H1 (cell line): ENCODE measurements around the gene HHIP. TPM values are rescaled to one million over a fixed set of nuclear protein-coding genes. Genes with fewer than 3 reads are reported as not detected.

Source experiments
- CTCF ChIA-PET: fragments of 300-600 bp; sonication (Branson Sonifier 250); formaldehyde crosslinking; loops from one replicate; lab custom pipeline; 2021; ENCODE audit not compliant: partially characterized antibody; lab: Charles Lee
- POLR2A ChIA-PET: fragments of 300-600 bp; sonication (Branson Sonifier 250); formaldehyde crosslinking; loops from one replicate; lab custom pipeline; 2021; ENCODE audit warnings: inconsistent platforms; ENCODE audit not compliant: partially characterized antibody; lab: Charles Lee
- DNase-seq, 2 experiments: peaks; one replicate each; pipeline versions ENCODE4 v3.0.0 to v3.0.0-alpha.2; 2010 to 2022; ENCODE audit warnings: low spot score in 2 of 2, low read depth in 1 of 2, mixed read lengths in 1 of 2
- FAIRE-seq: peaks from 2 replicates; lab custom pipeline; 2011; peaks lifted over from hg19 to GRCh38; lab: Jason Lieb, UNC
- H2AFZ ChIP-seq: 2 replicates; pipeline ENCODE4 v1.8.1; 2012; ENCODE audit warnings: low read length, inconsistent platforms
- H2AK5ac ChIP-seq: 2 replicates; pipeline ENCODE4 v1.6.1; 2013; ENCODE audit warnings: low read depth, low read length
- H2BK120ac ChIP-seq: replicated peaks from 2 replicates; pipeline ENCODE3; 2013; ENCODE audit warnings: low read depth, low read length, inconsistent platforms
- H2BK12ac ChIP-seq: 2 replicates; pipeline ENCODE4 v1.6.1; 2013; ENCODE audit warnings: low read depth, low read length
- H2BK15ac ChIP-seq: 2 replicates; pipeline ENCODE4 v1.6.1; 2013; ENCODE audit warnings: low read length
- H2BK20ac ChIP-seq: 2 replicates; pipeline ENCODE4 v1.6.1; 2013; ENCODE audit warnings: low read length
- H2BK5ac ChIP-seq: 2 replicates; pipeline ENCODE4 v1.6.1; 2013; ENCODE audit warnings: low read depth, low read length
- H3K14ac ChIP-seq: 2 replicates; pipeline ENCODE4 v1.6.1; 2013; ENCODE audit warnings: inconsistent platforms; ENCODE audit not compliant: insufficient read length
- H3K18ac ChIP-seq: 2 replicates; pipeline ENCODE4 v1.6.1; 2013; ENCODE audit warnings: low read length; ENCODE audit errors: extremely low read depth
- H3K23ac ChIP-seq: 2 replicates; pipeline ENCODE4 v1.6.1; 2013; ENCODE audit warnings: inconsistent platforms; ENCODE audit not compliant: insufficient read length
- H3K23me2 ChIP-seq: 2 replicates; pipeline ENCODE4 v1.6.1; 2013; ENCODE audit warnings: low read depth, low read length
- H3K27ac ChIP-seq: 2 replicates; pipeline ENCODE4 v1.6.1; 2011; ENCODE audit warnings: low read depth, low read length, inconsistent platforms
- H3K27me3 ChIP-seq, 4 experiments: replicated peaks in 1 of 4; 1 replicate in 1 of 4; 2 replicates in 3 of 4; pipeline versions ENCODE4 v1.6.1 to v1.8.1; 2011 to 2013; ENCODE audit warnings: low read length in 3 of 4, mild to moderate bottlenecking in 3 of 4, inconsistent platforms in 2 of 4, mixed read lengths in 2 of 4, moderate library complexity in 1 of 4; ENCODE audit not compliant: control insufficient read depth in 3 of 4, insufficient read depth in 3 of 4; ENCODE audit errors: extremely low read depth in 1 of 4
- H3K36me3 ChIP-seq, 4 experiments: 2 replicates each; pipeline versions ENCODE4 v1.6.1 to v1.8.1; 2011 to 2013; ENCODE audit warnings: mild to moderate bottlenecking in 4 of 4, low read length in 3 of 4, moderate library complexity in 2 of 4, control low read depth in 1 of 4, inconsistent platforms in 1 of 4; ENCODE audit not compliant: insufficient read depth in 4 of 4, control insufficient read depth in 2 of 4
- H3K4ac ChIP-seq: replicated peaks from 2 replicates; pipeline ENCODE3; 2013; ENCODE audit warnings: low read length, low read depth, mixed read lengths, inconsistent platforms; ENCODE audit not compliant: insufficient read length
- H3K4me1 ChIP-seq, 4 experiments: replicated peaks in 1 of 4; 1 replicate in 1 of 4; 2 replicates in 3 of 4; pipeline versions ENCODE4 v1.6.1 to v1.8.1; 2011 to 2013; ENCODE audit warnings: low read length in 3 of 4, inconsistent platforms in 2 of 4, mixed read lengths in 1 of 4; ENCODE audit not compliant: insufficient read depth in 4 of 4, control insufficient read depth in 3 of 4
- H3K4me2 ChIP-seq, 2 experiments: 2 replicates each; pipeline versions ENCODE4 v1.6.1 to v1.8.1; 2011 to 2013; ENCODE audit warnings: low read depth in 2 of 2, low read length in 2 of 2, control low read depth in 1 of 2, inconsistent platforms in 1 of 2, mild to moderate bottlenecking in 1 of 2; ENCODE audit not compliant: insufficient read depth in 1 of 2
- H3K4me3 ChIP-seq, 4 experiments: fragments of 200-600, 300-600 bp in 1 of 4; sonication (generic), shearing (Covaris generic), sonication (Bioruptor Twin) in 1 of 4; 2 replicates each; pipeline versions ENCODE4 v1.5.1 to v1.8.1; 2011 to 2016; ENCODE audit warnings: low read length in 4 of 4, low read depth in 3 of 4, control low read depth in 2 of 4, inconsistent platforms in 2 of 4, mild to moderate bottlenecking in 2 of 4, mixed read lengths in 1 of 4, moderate library complexity in 1 of 4; ENCODE audit not compliant: insufficient read depth in 2 of 4; ENCODE audit errors: extremely low read depth in 1 of 4
- H3K56ac ChIP-seq: replicated peaks from 2 replicates; pipeline ENCODE3; 2013; ENCODE audit warnings: low read depth, mild to moderate bottlenecking, mixed read lengths, low read length, inconsistent platforms; ENCODE audit not compliant: insufficient read length
- H3K79me1 ChIP-seq: 2 replicates; pipeline ENCODE4 v1.6.1; 2013; ENCODE audit warnings: low read depth, low read length, control low read depth
- H3K79me2 ChIP-seq, 2 experiments: 2 replicates each; pipeline versions ENCODE4 v1.6.1 to v1.8.1; 2012 to 2013; ENCODE audit warnings: low read length in 2 of 2, mild to moderate bottlenecking in 2 of 2, inconsistent platforms in 1 of 2; ENCODE audit not compliant: insufficient read depth in 2 of 2, control insufficient read depth in 1 of 2
- H3K9ac ChIP-seq, 4 experiments: replicated peaks in 1 of 4; 1 replicate in 1 of 4; 2 replicates in 3 of 4; pipeline versions ENCODE4 v1.6.1 to v1.8.1; 2011 to 2013; ENCODE audit warnings: low read depth in 3 of 4, low read length in 3 of 4, control low read depth in 2 of 4, mild to moderate bottlenecking in 2 of 4, moderate library complexity in 2 of 4, inconsistent platforms in 1 of 4; ENCODE audit errors: extremely low read depth in 1 of 4
- H3K9me3 ChIP-seq, 2 experiments: 2 replicates each; pipeline versions ENCODE4 v1.6.1 to v1.8.1; 2012 to 2013; ENCODE audit warnings: mild to moderate bottlenecking in 2 of 2, moderate library complexity in 2 of 2, control low read depth in 1 of 2, inconsistent platforms in 1 of 2, low read depth in 1 of 2, low read length in 1 of 2, mixed read lengths in 1 of 2; ENCODE audit not compliant: insufficient read depth in 2 of 2
- H4K20me1 ChIP-seq, 2 experiments: replicated peaks in 1 of 2; 2 replicates each; pipeline versions ENCODE3 to v1.8.1; 2011 to 2013; ENCODE audit warnings: inconsistent platforms in 2 of 2, low read length in 2 of 2, mild to moderate bottlenecking in 1 of 2; ENCODE audit not compliant: insufficient read depth in 2 of 2, control insufficient read depth in 1 of 2
- H4K5ac ChIP-seq: 2 replicates; pipeline ENCODE4 v1.6.1; 2013; ENCODE audit warnings: low read length, low read depth, mixed read lengths, inconsistent platforms; ENCODE audit not compliant: insufficient read length
- H4K8ac ChIP-seq: 2 replicates; pipeline ENCODE4 v1.8.0; 2013; ENCODE audit warnings: mild to moderate bottlenecking, moderate library complexity, low read length, inconsistent platforms; ENCODE audit not compliant: insufficient read depth; ENCODE audit errors: extremely low read depth
- H4K91ac ChIP-seq: replicated peaks from 2 replicates; pipeline ENCODE3; 2013; ENCODE audit warnings: low read length, mixed read lengths, inconsistent platforms; ENCODE audit not compliant: insufficient read length
- CHD1 ChIP-seq: IDR thresholded peaks from 2 replicates; pipeline ENCODE4 v1.6.1; 2012; ENCODE audit warnings: low read depth, low read length, improper control_type of control experiment
- CREB1 ChIP-seq: IDR thresholded peaks from 2 replicates; pipeline ENCODE4 v1.6.1; 2012; ENCODE audit warnings: inconsistent platforms
- KDM1A ChIP-seq: fragments of 200-600, 300-600 bp; sonication (generic); IDR thresholded peaks from 2 replicates; pipeline ENCODE4 v1.7.1; 2016; ENCODE audit warnings: mild to moderate bottlenecking, low read length, borderline replicate concordance
- POLR2AphosphoS5 ChIP-seq: IDR thresholded peaks from 2 replicates; pipeline ENCODE4 v1.6.1; 2011; ENCODE audit warnings: low read depth, low read length
- RNF2 ChIP-seq: fragments of 200-900, 300-1000 bp; sonication (generic); IDR thresholded peaks from 2 replicates; pipeline ENCODE4 v1.7.1; 2016; ENCODE audit warnings: borderline replicate concordance, low read depth, mild to moderate bottlenecking, antibody characterized with exemption, low read length; ENCODE audit not compliant: poor library complexity, severe bottlenecking; ENCODE audit errors: missing control alignments
- SIN3A ChIP-seq, 2 experiments: IDR thresholded peaks in 1 of 2; conservative IDR thresholded peaks in 1 of 2; 2 replicates each; pipeline ENCODE4 v1.6.1; 2011 to 2012; ENCODE audit warnings: low read length in 2 of 2, improper control_type of control experiment in 1 of 2, low read depth in 1 of 2, mild to moderate bottlenecking in 1 of 2
- TEAD4 ChIP-seq: IDR thresholded peaks from 2 replicates; pipeline ENCODE4 v1.6.1; 2012; ENCODE audit warnings: low read depth, low read length, inconsistent platforms, mixed read lengths
- polyA plus RNA-seq, 7 experiments: library from polyadenylated mRNA; depleted of rRNA in 3 of 7; stranded (reverse) in 5 of 7; unstranded in 2 of 7; fragments of >200 nt in 5 of 7; fragments of 200-250 nt in 2 of 7; gene quantifications; 1 replicate in 5 of 7; 2 replicates in 1 of 7; 4 replicates in 1 of 7; pipeline versions ENCODE4 v1.2.1 to v1.2.3, GENCODE V29; 2011 to 2013; ENCODE audit warnings: missing spikeins in 2 of 7, mixed read lengths in 2 of 7
- total RNA-seq: library from RNA; stranded (reverse); fragmentation: NEBNext Ultra II Directional; extraction: Animal tissue kit (Norgen Biotek cat#: 25700); gene quantifications from 2 replicates; pipeline ENCODE4 v1.2.1, GENCODE V29; 2021

The HHIP gene
- total and polyA plus RNA-seq, 2 of the 8 experiments (the other 6 are each of a cell fraction or from before 2014, with no cell fraction given), result 0.05 to 1.3 TPM

GRCh38 chr4:144721994-144722393 lies 76.0 kb downstream of the HHIP start:
- Histone ChIP-seq H2BK5ac (no peak overlapping the region), H3K27ac (no peak overlapping the region), H3K4me3 (no peak overlapping the region), H4K5ac (no peak overlapping the region), H4K8ac (no peak overlapping the region), H3K36me3 (no peaks in the 10 kb centered on the region), H2BK120ac (no peak overlapping the region), H3K79me1 (no peaks in the 10 kb centered on the region), H4K20me1 (no peaks in the 10 kb centered on the region), H3K23ac (no peak overlapping the region), H4K91ac (no peak overlapping the region), H3K4me2 (no peak overlapping the region), H3K14ac (no peak overlapping the region), H2AK5ac (no peak overlapping the region), H3K9ac (no peak overlapping the region), H3K56ac (no peak overlapping the region), H3K4me1 (no peaks in the 10 kb centered on the region), H2BK12ac (no peak overlapping the region), H3K23me2 (no peaks in the 10 kb centered on the region; the same call in 1 of the 2 replicates), H3K4ac (no peak overlapping the region), H3K27me3 (no peaks in the 10 kb centered on the region)
- ChIA-PET CTCF (interaction anchor here (0.7 kb wide), 1 partner anchor 66 kb away, joined by 3 read pairs; no protein-coding TSS in a partner anchor), POLR2A (interaction anchor here (0.6 kb wide), 1 partner anchor 558 kb away, joined by 3 read pairs; no protein-coding TSS in a partner anchor)
- DNase-seq (no peak), FAIRE-seq (no peak)
- no peak for TF ChIP-seq CREB1
- TF ChIP-seq TEAD4, result no peak
- no peak for TF ChIP-seq RNF2
- TF ChIP-seq POLR2AphosphoS5, result no peak
- TF ChIP-seq SIN3A (conservative IDR thresholded peaks at IDR 0.05 in 1 of 2, IDR thresholded peaks at IDR 0.05 in 1 of 2; ENCODE audit: low read depth in 1 of 2, low read length in 2 of 2), result no peak
- TF ChIP-seq CHD1, result no peak
- TF ChIP-seq KDM1A, result no peak
- TF ChIP-seq, all 59 proteins: peak for 0
- H3K9me3 ChIP-seq, result no peaks in the 10 kb centered on the region
- H2BK15ac ChIP-seq, result no peak overlapping the region
- no peak overlapping the region for H3K18ac ChIP-seq
- no peak overlapping the region for H2AFZ ChIP-seq
- no peaks in the 10 kb centered on the region for H3K79me2 ChIP-seq
- no peak overlapping the region for H2BK20ac ChIP-seq
